Measurements from ENCODE around the gene INAVA. TPM values are rescaled to one million over a fixed set of nuclear protein-coding genes. Genes with fewer than 3 reads are reported as not detected.
A peak's percentile ranks its signal among the peaks of the same experiment; 100 is the strongest.

The INAVA gene
- polyA plus RNA-seq, 3 donors = not detected

DNA sequence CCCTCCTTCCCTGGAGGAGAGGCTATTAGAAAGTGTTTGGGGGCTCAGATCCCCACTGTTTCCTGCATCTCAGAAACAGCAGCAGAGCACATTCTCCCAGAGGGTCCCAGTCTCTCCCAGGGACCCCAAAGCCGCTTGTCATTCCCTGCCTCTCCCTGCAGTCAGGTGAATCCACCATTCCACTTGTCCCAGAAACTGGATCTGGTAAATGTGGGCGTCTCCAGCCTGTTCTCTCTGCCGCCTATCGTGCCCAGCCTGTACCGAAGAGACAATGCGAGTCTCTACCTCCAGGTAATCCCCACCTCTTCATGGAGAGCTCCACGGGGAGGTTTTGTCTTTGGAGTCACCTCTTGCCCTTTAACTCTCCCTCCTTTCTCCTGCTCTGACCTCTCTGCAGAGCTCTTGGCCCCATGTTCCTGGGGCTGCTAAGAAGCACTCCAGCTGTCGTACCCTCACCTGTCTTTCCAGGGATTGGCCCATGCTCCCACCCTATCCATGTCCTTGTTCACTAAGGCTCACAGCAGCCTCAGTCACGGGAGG lies 26.9 kb downstream of the INAVA start:
- H3K27me3 Mint-ChIP-seq (ENCODE audit: low read depth in 3 of 3) = peaks cover 0 to 2% (median 2%) of the 10 kb centered on the region in 3 donors
- H3K9me3 ChIP-seq (replicated peaks in 1 of 2; ENCODE audit: control insufficient read depth in 1 of 2, insufficient read depth in 1 of 2, low read length in 2 of 2) = no peaks in the 10 kb centered on the region
- peaks cover 12% of the 10 kb centered on the region for H3K4me1 Mint-ChIP-seq
- no peaks in the 10 kb centered on the region for H3K27me3 ChIP-seq (ENCODE audit: control insufficient read depth in 2 of 2, insufficient read depth in 2 of 2, low read length in 2 of 2)
- DNase-seq = no peak
- H3K4me3 ChIP-seq (replicated peaks in 1 of 3; ENCODE audit: low read depth in 2 of 3, low read length in 3 of 3) = no peak overlapping the region
- no peak overlapping the region for H3K9ac ChIP-seq (ENCODE audit: insufficient read depth, low read length, poor library complexity, severe bottlenecking)
- no peaks in the 10 kb centered on the region for H4K20me1 ChIP-seq (ENCODE audit: insufficient read depth, low read length)
- intact Hi-C loops (cut with micrococcal nuclease) = no loop called here
- no peak overlapping the region for H3K27ac ChIP-seq (ENCODE audit: low read depth in 1 of 2, low read length in 2 of 2)
- H3K4me1 ChIP-seq (ENCODE audit: control insufficient read depth in 1 of 2, insufficient read depth in 2 of 2, low read length in 2 of 2) = no peaks in the 10 kb centered on the region
- TF ChIP-seq CTCF (IDR thresholded peaks at IDR 0.05) = no peak
- no peak overlapping the region for H3K4me3 Mint-ChIP-seq
- H3K36me3 ChIP-seq (replicated peaks in 1 of 2; ENCODE audit: control insufficient read depth in 1 of 2, insufficient read depth in 2 of 2, low read length in 2 of 2) = no peaks in the 10 kb centered on the region
- H3K4me2 ChIP-seq (replicated peaks; ENCODE audit: extremely low read depth, low read length, poor library complexity, severe bottlenecking) = no peak overlapping the region
- no peaks in the 10 kb centered on the region for H3K9me3 Mint-ChIP-seq
- H3K79me2 ChIP-seq (ENCODE audit: insufficient read depth, low read length) = no peaks in the 10 kb centered on the region
- peak overlapping the region in 2 of 7 donors; percentile 42 to 80 for H3K27ac Mint-ChIP-seq
- H2AFZ ChIP-seq (ENCODE audit: insufficient read depth, low read depth, low read length, poor library complexity, severe bottlenecking) = no peak overlapping the region
- H3K36me3 Mint-ChIP-seq = no peaks in the 10 kb centered on the region
- WGBS (ENCODE audit: insufficient coverage) = 86% methylated on average over 8 of the region's 9 CpGs

DNA sequence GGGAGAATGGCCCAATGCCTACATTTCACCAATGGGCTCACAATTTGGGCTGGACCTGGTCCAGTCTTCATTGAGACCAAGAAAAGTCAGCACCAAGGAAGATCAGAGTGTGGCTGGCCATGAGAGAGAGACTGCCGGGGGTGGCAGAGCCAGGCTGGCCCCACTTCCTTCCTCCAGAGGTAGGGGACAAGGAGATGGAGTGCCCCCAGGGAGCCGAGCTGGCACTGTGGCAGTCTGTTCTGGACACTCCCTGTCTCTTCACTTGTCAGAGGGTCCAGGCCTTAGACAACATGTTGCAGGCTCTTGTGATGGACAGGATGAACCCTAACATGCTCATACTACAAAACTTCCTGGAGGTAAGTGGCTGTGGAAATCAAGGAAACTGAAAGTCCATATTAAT lies 27.7 kb downstream of the INAVA start:
- peaks cover 15% of the 10 kb centered on the region for H3K4me1 Mint-ChIP-seq
- Histone ChIP-seq H3K79me2 (ENCODE audit: insufficient read depth, low read length) (no peaks in the 10 kb centered on the region), H2AFZ (ENCODE audit: insufficient read depth, low read depth, low read length, poor library complexity, severe bottlenecking) (no peak overlapping the region), H3K4me3 (replicated peaks in 1 of 3; ENCODE audit: low read depth in 2 of 3, low read length in 3 of 3) (no peak overlapping the region), H3K27me3 (ENCODE audit: control insufficient read depth in 2 of 2, insufficient read depth in 2 of 2, low read length in 2 of 2) (no peaks in the 10 kb centered on the region), H4K20me1 (ENCODE audit: insufficient read depth, low read length) (no peaks in the 10 kb centered on the region), H3K4me2 (replicated peaks; ENCODE audit: extremely low read depth, low read length, poor library complexity, severe bottlenecking) (no peak overlapping the region), H3K27ac (ENCODE audit: low read depth in 1 of 2, low read length in 2 of 2) (no peak overlapping the region), H3K4me1 (ENCODE audit: control insufficient read depth in 1 of 2, insufficient read depth in 2 of 2, low read length in 2 of 2) (no peaks in the 10 kb centered on the region), H3K36me3 (replicated peaks in 1 of 2; ENCODE audit: control insufficient read depth in 1 of 2, insufficient read depth in 2 of 2, low read length in 2 of 2) (no peaks in the 10 kb centered on the region), H3K9ac (ENCODE audit: insufficient read depth, low read length, poor library complexity, severe bottlenecking) (no peak overlapping the region), H3K9me3 (replicated peaks in 1 of 2; ENCODE audit: control insufficient read depth in 1 of 2, insufficient read depth in 1 of 2, low read length in 2 of 2) (no peaks in the 10 kb centered on the region)
- no peak overlapping the region for H3K4me3 Mint-ChIP-seq
- no peak overlapping the region for H3K27ac Mint-ChIP-seq
- H3K27me3 Mint-ChIP-seq (ENCODE audit: low read depth in 3 of 3) = peaks cover 0 to 5% (median 2%) of the 10 kb centered on the region in 3 donors
- H3K9me3 Mint-ChIP-seq = no peaks in the 10 kb centered on the region
- intact Hi-C loops (cut with micrococcal nuclease) = no loop called here
- no peak for TF ChIP-seq CTCF (IDR thresholded peaks at IDR 0.05)
- no peak for DNase-seq
- no peaks in the 10 kb centered on the region for H3K36me3 Mint-ChIP-seq
- 38% methylated on average over 1 of the region's 2 CpGs for WGBS (ENCODE audit: insufficient coverage)
